ENCODE results near the gene SFXN5.

Gene SFXN5

DNA sequence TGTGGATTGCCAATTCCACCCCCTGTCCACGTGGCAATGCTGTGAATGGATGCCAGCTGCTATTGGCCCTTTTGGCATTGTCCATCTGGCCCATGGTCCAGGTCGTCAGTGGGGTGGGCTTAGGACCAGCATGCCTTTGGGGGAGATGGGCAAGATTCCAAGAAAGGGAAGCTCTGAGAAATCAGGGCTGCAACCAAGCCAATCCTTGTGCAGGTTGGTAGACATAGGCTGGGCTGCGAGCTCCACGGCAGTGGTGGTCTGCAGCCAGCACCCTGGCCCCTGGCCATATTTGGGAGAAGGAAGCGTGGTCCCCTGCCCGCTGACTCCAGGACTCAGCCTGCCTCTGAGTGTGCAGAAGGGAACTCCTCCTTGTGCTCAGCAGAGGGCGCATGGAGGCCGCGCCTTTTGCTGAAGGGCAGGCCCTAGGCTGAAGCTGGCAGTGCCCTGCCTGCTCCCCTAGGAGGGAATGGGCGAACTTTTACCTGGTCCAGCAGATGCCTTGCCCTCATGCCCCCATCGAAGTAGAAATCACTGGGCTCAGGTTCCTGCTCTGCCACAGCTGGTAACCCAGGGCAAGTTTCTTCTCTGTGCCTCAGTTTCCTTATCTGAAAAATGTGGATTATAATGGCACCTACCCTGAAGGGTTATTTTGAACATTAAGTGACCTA is 178.9 kb downstream of the SFXN5 start:
- peak; percentile 17 for DNase-seq
